DMS53 treated with DMSO at 0.1 percent for 48 hours (cell line): ENCODE measurements around the gene SRPK2.
A peak's percentile ranks its signal among the peaks of the same experiment; 100 is the strongest.
"Not testable (repeated sequence)": the region's sequence is repeated elsewhere in the genome, so short reads cannot be mapped to it uniquely, and the experiment has no call there.

Experiments
- DNase-seq: peaks from one replicate; lab custom pipeline; 2025; ENCODE audit not compliant: unreplicated experiment; lab: John Stamatoyannopoulos, UW

Gene SRPK2

GRCh38 chr7:105268056-105268455 lies 120.7 kb downstream of the SRPK2 start:
- DNase-seq = no peak

DNA sequence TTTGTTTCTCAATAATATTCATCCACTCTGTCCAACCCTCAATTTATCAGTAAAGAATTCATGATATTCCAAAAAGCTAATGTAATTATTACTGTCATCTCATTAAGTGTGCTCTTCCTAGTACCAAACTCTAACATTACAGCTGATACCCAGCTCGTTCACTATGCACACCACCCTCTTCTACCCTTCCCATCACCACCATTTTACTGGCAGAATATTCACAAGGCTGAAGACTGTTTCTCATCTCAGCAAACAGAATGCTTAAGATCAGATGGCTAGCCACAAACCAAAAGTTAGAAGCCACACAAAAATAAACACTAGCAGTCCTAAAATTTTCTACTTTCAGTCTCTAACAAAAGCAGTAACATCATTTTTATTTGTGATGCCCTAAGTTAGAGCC lies 121.5 kb downstream of the SRPK2 start:
- DNase-seq = no peak

DNA sequence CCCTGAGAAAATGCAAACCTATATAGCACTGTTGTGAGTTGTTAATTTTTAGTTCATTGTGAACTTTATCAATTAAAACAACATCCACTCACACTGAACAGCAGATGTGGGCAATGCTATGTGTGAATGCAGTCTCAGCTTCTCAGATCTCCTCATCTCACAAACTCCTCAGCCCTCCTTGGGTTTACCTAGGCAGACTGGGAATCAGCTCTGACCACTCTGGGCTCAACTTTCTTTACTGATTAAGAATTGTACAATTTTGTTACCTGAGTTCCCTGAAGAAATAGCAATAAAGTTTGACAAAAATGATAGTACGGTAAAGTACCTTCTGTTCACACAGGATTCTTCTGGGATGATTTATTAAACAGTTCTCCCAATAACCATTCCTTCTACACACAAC lies 124.0 kb downstream of the SRPK2 start:
- DNase-seq = no peak

DNA sequence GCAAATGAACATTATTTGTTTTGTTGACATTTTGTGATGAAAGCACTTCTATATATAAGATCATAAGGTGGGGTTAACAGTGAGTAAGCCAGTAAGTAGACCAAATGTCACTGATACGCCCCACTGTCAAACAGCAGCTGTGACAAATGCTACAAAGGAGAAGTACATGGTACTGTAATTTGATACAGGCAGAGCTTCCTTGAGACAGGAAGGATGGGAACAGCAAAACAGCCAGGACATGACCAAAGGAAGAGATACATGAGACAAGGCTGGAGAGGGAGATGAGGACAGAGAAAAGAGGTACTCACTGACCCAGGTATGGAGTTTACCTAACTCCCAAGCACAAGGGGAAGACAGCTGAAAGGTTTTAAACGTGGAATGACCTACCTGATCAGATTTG lies 127.0 kb downstream of the SRPK2 start:
- peak; percentile 90 for DNase-seq

- not testable (repeated sequence) for DNase-seq
Observed at GRCh38 chr7:105260201-105260871, 128.4 kb downstream of the SRPK2 start.

GRCh38 chr7:105258919-105259318 lies 129.8 kb downstream of the SRPK2 start:
- DNase-seq = not testable (repeated sequence)

GRCh38 chr7:105257338-105257737 lies 131.4 kb downstream of the SRPK2 start:
- peak; percentile 70 for DNase-seq

DNA sequence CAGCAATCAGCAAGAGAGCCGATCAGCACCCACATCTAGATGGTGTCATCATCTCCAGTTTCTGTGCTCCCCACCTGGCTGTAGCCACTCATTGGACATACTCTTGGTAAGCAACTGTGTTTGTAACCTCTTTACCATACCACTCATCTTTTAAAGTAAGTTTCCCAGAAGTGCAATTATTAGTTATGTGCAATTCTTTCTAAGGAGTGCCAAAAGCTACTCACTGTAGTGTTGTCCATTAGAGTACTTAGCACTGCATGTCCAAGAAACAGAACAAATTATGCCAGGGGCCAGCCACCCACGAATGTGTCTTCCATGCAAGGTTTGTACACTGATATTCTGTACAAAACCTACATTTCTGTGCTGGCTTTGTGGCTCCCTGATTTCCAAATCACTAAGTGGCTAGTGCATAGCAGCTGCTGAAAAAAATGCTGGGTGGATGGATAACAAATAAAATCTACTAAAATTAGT lies 131.9 kb downstream of the SRPK2 start:
- DNase-seq = no peak

DNA sequence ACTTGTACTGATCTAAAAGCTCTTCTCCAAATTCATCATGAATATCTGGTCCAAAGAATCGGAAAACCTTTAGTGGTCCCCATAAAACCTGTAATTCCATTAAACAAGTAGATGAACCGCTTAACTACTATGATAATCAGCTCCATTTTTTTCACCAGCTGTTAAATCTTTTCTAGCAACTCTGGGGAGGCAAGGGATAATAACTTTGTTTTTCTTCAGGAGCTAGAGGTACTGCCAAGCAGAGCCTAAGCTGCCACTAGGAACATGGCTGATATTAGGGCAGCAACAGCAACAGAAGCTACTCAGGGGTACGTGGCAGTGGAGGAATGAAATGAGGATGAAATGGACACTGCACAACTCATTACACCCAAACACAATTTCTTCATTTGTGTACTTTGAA lies 138.0 kb downstream of the SRPK2 start:
- no peak for DNase-seq

DNA sequence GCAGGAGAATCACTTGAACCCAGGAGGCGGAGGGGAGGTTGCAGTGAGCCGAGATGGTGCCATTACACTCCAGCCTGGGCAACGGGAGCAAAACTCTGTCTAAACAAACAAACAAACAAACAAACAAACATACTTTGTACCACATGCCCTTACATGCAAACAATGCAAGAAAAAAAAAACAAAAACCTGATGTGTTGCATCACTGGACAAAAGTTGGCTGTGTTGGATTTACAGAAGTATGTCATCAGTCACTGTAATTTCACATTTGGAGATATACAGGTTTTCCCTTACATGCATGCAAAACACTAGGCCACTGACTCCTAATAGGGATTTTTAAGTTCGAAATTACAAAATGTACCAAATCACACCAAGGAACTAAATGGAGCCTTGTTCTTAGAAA lies 138.5 kb downstream of the SRPK2 start:
- DNase-seq = no peak

- no peak for DNase-seq
Observed at GRCh38 chr7:105249216-105249615, 139.5 kb downstream of the SRPK2 start.

DNA sequence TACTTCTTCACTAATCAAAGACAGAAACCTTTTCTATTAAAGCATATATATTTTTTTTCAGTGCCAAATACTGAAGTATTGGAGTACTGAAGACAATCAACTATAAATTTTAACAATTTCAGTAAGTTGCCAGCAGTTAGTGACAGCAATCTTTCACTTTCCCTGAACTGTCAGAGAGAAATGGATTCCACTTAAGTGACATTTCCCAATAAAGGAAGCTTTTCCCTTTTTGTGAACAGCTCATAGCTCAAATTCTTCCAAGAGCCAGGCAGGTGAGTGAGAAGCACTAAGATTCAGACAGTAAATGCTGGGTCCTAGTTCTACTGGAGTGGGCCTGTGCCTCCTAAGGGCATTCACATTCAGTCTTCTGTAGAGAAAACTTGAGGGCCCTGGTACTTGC lies 142.0 kb downstream of the SRPK2 start:
- DNase-seq = no peak

GRCh38 chr7:105246256-105246655 lies 142.5 kb downstream of the SRPK2 start:
- DNase-seq = no peak

DNA sequence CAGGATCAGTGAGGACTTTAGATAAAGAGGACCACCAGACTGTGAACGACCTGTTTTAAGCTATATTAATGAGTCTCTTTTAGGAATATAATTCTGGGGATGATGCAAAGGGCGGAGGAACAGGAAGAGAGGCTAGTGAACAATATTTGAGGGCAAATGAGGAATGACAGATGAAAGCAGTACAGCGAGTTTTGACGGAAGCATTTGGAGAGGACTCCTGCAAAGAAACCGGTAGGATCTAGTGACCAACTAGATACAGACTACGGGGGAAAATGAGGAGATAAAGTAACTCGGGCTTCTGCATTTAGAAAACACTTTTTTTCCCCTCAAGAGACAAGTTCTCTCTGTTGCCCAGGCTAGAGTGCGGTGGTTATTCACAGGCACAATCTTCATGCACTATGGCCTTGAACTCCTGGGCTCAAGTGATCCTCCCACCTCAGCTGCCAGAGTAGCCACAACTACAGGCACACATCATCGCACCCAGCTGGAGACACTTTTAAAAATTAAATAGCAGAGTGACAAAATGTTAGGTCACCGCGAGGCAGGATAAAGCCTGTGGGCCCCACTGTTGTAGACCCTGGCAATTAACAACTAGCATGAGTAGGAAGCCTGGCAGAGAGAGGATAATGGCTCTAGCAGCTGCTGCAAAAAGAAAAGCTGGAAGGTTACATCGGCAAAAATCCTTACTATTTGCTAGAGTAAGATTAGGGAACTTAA lies 143.2 kb downstream of the SRPK2 start:
- no peak for DNase-seq

- no peak for DNase-seq
Observed at GRCh38 chr7:105244594-105244993, 144.1 kb downstream of the SRPK2 start.

DNA sequence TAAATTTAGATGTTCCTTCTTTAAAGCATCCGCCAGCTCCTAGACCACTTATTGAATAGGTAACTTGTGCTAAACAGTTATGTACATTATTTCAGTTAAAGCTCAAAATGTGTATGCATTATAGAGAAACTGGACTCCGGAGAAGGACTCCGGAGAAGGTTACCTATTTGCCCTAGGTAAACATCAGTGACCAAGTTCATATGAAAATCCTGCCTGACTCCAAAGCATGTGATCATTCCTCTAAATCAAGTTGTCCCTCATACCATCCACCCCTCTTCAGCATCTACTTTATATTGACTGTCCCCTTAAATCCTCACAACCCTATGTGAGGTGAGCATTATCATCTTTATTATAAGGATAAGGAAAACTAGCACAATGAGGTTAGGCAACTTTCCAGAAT lies 147.5 kb downstream of the SRPK2 start:
- no peak for DNase-seq

DNA sequence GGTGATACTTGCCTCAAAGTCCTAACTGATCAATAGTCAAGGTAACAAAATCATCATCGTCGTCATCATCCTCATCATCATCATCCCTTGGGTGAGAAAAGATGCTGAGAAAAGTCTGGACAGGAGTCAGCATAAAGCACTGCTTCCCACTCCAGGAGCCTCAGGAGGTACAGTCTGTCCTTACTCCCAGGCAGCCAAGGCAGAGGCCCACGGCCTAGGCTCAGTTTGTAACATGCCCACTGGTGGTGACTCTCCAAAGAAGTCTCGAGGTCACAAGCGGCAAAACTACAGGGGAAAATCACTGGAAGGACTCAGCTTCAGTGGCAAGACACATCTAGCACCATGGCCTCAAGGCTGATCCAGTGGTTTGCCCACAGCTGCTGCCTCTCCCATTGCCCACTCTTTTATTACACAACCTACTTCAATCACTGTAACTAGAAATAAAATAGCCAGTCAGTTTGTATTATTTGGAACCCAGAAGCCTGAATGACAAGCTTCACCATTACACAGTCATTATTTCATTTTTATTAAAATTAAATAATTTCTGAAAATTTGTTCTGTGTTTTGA lies 150.4 kb downstream of the SRPK2 start:
- DNase-seq = no peak

DNA sequence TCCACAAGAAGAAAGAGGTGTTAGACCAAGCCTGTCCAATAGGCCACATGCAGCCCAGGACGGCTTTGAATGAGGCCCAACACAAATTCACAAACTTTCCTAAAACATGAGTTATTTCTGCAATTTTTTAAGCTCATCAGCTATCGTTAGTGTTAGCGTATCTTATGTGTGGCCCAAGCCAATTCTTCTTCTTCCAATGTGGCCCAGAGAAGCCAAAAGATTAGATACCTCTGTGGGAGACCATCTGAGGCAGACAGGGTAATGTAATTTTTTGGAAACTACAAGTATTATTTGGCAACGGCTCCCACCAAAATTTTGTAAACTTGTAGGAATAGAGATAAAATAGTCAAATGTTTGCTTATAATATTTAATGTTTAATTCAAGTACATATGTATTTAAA lies 153.8 kb downstream of the SRPK2 start:
- no peak for DNase-seq

- not testable (repeated sequence) for DNase-seq
Observed at GRCh38 chr7:105232829-105233291, 155.9 kb downstream of the SRPK2 start.

GRCh38 chr7:105230486-105230885 lies 158.2 kb downstream of the SRPK2 start:
- no peak for DNase-seq

DNA sequence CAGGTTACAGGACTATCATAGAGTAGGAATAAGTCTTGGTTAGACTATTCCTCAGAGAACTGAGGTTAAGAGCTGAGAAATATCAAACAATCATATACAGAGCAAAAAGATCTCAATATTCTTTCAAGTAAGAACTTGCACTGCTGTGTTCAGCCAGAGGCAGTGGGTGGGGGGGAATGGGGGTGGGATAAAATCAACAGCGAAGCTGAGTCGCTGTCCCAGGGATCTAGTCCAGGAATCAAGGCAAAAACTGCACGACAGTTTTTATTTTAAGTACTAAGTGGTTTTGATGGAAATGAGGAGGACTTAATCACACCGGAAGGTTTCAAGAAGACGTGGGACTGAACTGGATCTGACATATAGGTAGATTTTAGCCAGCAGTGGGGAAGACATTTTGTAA lies 159.1 kb downstream of the SRPK2 start:
- no peak for DNase-seq

DNA sequence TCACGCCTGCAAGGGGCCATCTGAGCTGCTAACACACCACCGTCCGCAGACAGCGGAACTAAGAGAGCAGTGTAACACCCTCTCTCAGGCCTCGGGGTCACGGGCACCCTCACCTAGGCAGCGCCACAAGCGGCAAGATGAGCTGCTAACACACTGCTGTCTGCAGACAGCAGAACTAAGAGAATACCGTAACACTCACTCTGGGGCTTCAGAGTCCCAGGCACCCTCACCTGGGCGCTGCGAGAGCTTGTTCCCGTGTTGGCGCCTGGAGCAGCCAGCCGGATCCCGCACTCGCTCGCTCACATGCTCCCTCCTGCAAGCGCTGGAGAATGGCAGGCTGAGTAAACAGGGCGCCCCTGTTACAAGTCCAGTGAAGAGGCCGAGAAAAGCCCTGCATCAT lies 160.2 kb downstream of the SRPK2 start:
- no peak for DNase-seq
